HFFc6 (cell line): ENCODE data around the gene TMEM255A. TPM values are rescaled to one million over a fixed set of nuclear protein-coding genes. Genes with fewer than 3 reads are reported as not detected.

Experiments
- DNase-seq: peaks from one replicate; pipeline ENCODE4 v3.0.0-alpha.2; 2018
- H3K27ac Mint-ChIP-seq: 2 replicates; pipeline ENCODE4 v1.8.0; 2020; ENCODE audit warnings: mild to moderate bottlenecking, mixed read lengths
- H3K27me3 Mint-ChIP-seq: 2 replicates; pipeline ENCODE4 v1.8.0; 2021; ENCODE audit warnings: mild to moderate bottlenecking, moderate library complexity, mixed read lengths; ENCODE audit not compliant: insufficient read depth
- H3K36me3 Mint-ChIP-seq: 2 replicates; pipeline ENCODE4 v1.8.0; 2021; ENCODE audit warnings: low read depth, mixed read lengths
- H3K4me1 Mint-ChIP-seq: 2 replicates; pipeline ENCODE4 v1.8.0; 2020; ENCODE audit warnings: low read depth, mixed read lengths
- H3K4me3 Mint-ChIP-seq: 2 replicates; pipeline ENCODE4 v1.8.0; 2020; ENCODE audit warnings: mild to moderate bottlenecking, moderate library complexity, mixed read lengths
- H3K9me3 Mint-ChIP-seq: 2 replicates; pipeline ENCODE4 v1.8.0; 2020; ENCODE audit warnings: mild to moderate bottlenecking, mixed read lengths
- CTCF ChIP-seq: fragments of 200-600 bp; sonication (generic); IDR thresholded peaks from 2 replicates; pipeline ENCODE4 v1.5.0; 2021; ENCODE audit warnings: antibody characterized with exemption, mild to moderate bottlenecking
- total RNA-seq, 6 experiments: library from RNA; stranded (reverse); fragmentation: NEBNext Ultra II Directional; extraction: Animal tissue kit (Norgen Biotek cat#: 25700); gene quantifications; 2 replicates in 1 of 6; 3 replicates in 5 of 6; pipeline ENCODE4 v1.2.3, GENCODE V29; 2021

Gene TMEM255A
- total RNA-seq, 6 experiments from 2014 or later = 0.20 to 0.56 (median 0.33) TPM; not detected in 2

GRCh38 chrX:120309873-120310705 is 1.2 kb downstream of the TMEM255A start:
- H3K36me3 Mint-ChIP-seq = no peaks in the 10 kb centered on the region
- no peak for DNase-seq

GRCh38 chrX:120308959-120309872 is 2.0 kb downstream of the TMEM255A start:
- DNase-seq = no peak
- no peaks in the 10 kb centered on the region for H3K36me3 Mint-ChIP-seq

More at GRCh38 chrX:120309873-120310705, 1.2 kb downstream of the TMEM255A start:
- H3K4me1 Mint-ChIP-seq = peaks cover 22% of the 10 kb centered on the region
- peaks cover 38% of the 10 kb centered on the region for H3K27me3 Mint-ChIP-seq
- no peak for TF ChIP-seq CTCF
- no peak overlapping the region for H3K27ac Mint-ChIP-seq
- H3K4me3 Mint-ChIP-seq = peak overlapping the region; percentile 81
- H3K9me3 Mint-ChIP-seq = no peaks in the 10 kb centered on the region

GRCh38 chrX:120308558-120308957 is 2.7 kb downstream of the TMEM255A start:
- Mint-ChIP-seq H3K4me1 (peaks cover 22% of the 10 kb centered on the region), H3K27me3 (peaks cover 40% of the 10 kb centered on the region), H3K36me3 (no peaks in the 10 kb centered on the region), H3K27ac (no peak overlapping the region), H3K9me3 (no peaks in the 10 kb centered on the region), H3K4me3 (no peak overlapping the region)
- DNase-seq = no peak
- TF ChIP-seq CTCF = no peak

More at GRCh38 chrX:120308959-120309872, 2.0 kb downstream of the TMEM255A start:
- TF ChIP-seq CTCF = peak; percentile 23; the same call in 1 of the 2 replicates
- no peak overlapping the region for H3K27ac Mint-ChIP-seq
- H3K27me3 Mint-ChIP-seq = peaks cover 42% of the 10 kb centered on the region
- peaks cover 22% of the 10 kb centered on the region for H3K4me1 Mint-ChIP-seq
- no peaks in the 10 kb centered on the region for H3K9me3 Mint-ChIP-seq
- H3K4me3 Mint-ChIP-seq = peak overlapping the region; percentile 81; the same call in 1 of the 2 replicates

- DNase-seq = no peak
- no peak overlapping the region for H3K4me3 Mint-ChIP-seq
- no peak overlapping the region for H3K27ac Mint-ChIP-seq
- H3K4me1 Mint-ChIP-seq = peaks cover 22% of the 10 kb centered on the region
- no peak for TF ChIP-seq CTCF
- no peaks in the 10 kb centered on the region for H3K9me3 Mint-ChIP-seq
- peaks cover 32% of the 10 kb centered on the region for H3K27me3 Mint-ChIP-seq
- no peaks in the 10 kb centered on the region for H3K36me3 Mint-ChIP-seq
Observed at GRCh38 chrX:120306630-120307029, 4.6 kb downstream of the TMEM255A start.

GRCh38 chrX:120305531-120306141 is 5.6 kb downstream of the TMEM255A start:
- H3K4me1 Mint-ChIP-seq = peaks cover 22% of the 10 kb centered on the region
- no peaks in the 10 kb centered on the region for H3K9me3 Mint-ChIP-seq
- H3K27ac Mint-ChIP-seq = no peak overlapping the region
- no peaks in the 10 kb centered on the region for H3K36me3 Mint-ChIP-seq
- no peak for DNase-seq
- peaks cover 32% of the 10 kb centered on the region for H3K27me3 Mint-ChIP-seq
- TF ChIP-seq CTCF = no peak
- H3K4me3 Mint-ChIP-seq = no peak overlapping the region
